ENCODE measurements around the gene RLF. TPM values are rescaled to one million over a fixed set of nuclear protein-coding genes. Genes with fewer than 3 reads are reported as not detected.

Gene RLF, protein sequence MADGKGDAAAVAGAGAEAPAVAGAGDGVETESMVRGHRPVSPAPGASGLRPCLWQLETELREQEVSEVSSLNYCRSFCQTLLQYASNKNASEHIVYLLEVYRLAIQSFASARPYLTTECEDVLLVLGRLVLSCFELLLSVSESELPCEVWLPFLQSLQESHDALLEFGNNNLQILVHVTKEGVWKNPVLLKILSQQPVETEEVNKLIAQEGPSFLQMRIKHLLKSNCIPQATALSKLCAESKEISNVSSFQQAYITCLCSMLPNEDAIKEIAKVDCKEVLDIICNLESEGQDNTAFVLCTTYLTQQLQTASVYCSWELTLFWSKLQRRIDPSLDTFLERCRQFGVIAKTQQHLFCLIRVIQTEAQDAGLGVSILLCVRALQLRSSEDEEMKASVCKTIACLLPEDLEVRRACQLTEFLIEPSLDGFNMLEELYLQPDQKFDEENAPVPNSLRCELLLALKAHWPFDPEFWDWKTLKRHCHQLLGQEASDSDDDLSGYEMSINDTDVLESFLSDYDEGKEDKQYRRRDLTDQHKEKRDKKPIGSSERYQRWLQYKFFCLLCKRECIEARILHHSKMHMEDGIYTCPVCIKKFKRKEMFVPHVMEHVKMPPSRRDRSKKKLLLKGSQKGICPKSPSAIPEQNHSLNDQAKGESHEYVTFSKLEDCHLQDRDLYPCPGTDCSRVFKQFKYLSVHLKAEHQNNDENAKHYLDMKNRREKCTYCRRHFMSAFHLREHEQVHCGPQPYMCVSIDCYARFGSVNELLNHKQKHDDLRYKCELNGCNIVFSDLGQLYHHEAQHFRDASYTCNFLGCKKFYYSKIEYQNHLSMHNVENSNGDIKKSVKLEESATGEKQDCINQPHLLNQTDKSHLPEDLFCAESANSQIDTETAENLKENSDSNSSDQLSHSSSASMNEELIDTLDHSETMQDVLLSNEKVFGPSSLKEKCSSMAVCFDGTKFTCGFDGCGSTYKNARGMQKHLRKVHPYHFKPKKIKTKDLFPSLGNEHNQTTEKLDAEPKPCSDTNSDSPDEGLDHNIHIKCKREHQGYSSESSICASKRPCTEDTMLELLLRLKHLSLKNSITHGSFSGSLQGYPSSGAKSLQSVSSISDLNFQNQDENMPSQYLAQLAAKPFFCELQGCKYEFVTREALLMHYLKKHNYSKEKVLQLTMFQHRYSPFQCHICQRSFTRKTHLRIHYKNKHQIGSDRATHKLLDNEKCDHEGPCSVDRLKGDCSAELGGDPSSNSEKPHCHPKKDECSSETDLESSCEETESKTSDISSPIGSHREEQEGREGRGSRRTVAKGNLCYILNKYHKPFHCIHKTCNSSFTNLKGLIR (N-terminal part only)
- 47.4 TPM for total RNA-seq

DNA sequence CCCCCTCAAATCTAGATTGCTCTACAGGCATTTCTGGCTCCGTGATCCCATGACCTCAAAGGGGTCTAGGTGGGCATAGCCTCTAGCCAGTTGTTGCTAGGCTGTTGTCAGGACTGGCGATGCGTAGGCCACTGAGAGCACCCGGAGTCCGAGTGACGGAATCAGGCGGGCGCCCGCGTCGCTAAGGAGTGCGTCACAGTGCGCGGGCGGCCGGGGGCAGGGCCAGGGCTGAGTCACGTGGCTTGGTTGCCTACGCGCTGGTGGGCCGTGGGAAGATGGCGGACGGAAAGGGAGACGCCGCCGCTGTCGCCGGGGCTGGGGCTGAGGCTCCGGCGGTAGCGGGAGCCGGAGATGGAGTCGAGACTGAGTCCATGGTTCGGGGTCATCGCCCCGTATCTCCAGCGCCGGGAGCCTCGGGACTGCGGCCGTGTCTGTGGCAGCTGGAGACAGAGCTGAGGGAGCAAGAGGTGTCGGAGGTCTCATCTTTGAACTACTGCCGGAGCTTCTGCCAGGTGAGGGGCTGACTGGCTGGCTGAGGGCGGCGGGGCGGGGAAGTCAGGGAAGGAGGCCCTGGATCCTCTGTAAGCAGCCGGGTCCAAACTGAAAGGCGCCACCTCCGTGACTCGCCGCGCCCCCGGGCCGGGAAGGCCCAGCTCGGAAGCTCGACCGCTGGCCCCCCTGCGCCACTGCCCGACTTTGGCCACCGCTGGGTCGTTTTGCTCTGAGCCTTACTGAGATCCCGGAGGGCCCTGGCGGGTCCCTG, at the start of gene RLF:
Gene RLF (plus strand): TSS at position 263 of the 763 bp plus-strand sequence. CDS start 13 bp downstream, at position 276.
- peak; percentile 98 for DNase-seq

DNA sequence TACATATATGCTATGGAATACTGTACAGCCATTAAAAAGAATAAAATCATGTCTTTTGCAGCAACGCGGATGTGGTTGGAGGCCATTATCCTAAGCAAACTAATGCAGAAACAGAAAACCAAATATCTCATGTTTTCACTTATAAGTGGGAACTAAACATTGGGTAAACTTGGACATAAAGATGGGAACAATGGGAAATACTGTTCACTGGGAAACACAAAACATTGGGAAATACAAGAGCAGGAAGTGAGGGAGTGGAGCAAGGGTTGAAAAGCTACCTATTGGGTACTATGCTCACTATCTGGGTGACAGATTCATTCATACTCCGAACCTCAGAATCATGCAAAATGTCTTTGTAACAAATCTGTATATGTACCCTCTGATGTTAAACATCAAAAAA, 46.8 kb upstream of the RLF start:
- DNase-seq = no peak

GRCh38 chr1:40120128-40120527, 41.1 kb upstream of the RLF start:
- DNase-seq = no peak

DNA sequence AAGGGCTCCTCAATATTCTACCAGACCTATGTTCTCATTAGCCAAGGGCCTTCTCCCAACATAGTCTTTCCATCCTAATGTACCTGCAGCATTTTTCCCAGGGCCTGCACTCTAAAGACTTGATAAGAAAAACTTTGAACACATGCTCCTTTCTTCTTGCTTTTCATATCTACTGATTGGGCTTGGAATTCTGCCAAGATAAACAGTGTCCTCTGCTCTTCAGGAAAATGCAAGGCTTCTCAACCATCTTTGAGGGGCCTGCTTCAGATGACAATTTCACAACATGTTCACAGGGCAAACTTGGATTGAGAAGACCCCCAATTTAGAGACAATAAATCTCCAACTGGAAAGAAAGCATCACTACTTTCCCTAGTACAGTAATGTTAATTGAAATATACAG, 38.3 kb upstream of the RLF start:
- DNase-seq = no peak

DNA sequence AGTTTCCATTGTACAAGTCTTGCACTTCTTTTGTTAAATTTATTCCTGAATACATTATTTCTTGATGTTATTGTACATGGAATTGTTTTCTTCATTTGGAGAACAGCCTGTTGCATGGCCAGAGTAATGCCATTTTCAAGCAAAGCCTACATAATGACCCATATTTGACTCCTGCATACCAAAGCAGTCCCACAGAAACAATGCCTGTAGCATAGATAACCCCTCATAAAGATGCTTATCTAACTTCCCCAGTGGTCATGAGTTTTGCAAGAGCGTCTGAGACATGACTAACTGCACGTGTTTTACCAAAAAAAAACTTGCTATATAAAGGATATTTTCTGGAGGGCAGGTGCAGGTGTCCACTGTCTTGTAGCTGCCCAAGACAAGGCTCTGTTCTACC, 30.3 kb upstream of the RLF start:
- DNase-seq = no peak

- peak; percentile 29 for DNase-seq
Measured at GRCh38 chr1:40132383-40133311, 28.5 kb upstream of the RLF start.

- no peak for DNase-seq
Measured at GRCh38 chr1:40133312-40133665, 27.9 kb upstream of the RLF start.

GRCh38 chr1:40133839-40134238, 27.3 kb upstream of the RLF start:
- no peak for DNase-seq

- DNase-seq = no peak
Measured at GRCh38 chr1:40140211-40140973, 20.8 kb upstream of the RLF start.

DNA sequence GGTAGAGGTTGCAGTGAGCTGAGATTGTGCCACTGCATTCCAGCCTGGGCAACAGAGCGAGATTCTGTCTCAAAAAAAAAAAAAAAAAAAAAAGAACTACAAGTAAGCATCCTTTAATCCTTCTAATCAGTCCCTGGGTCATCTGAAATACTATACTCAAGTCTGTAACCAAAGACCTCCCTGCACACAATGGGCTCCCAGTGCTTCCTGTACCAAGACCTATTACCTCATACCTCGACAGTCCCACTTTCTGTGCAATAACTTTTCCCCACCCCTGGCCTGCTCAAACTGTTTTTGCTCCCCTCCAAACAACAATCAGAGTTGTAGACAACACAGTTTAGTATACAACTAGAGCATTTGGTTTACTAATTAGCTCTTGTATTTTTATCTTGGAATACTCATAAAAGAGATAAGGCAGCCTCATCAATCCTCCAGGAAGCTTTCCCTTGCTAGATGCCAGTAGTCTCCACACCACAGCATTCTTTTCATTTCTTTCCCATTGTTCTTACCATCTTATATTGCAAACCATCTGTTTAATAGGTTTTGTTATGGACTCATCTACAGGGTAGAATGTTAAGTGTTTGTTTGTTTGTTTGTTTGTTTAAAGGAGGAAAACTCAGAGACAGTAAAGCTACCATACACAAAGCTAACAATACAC, 19.2 kb upstream of the RLF start:
- DNase-seq = no peak

GRCh38 chr1:40143891-40144575, 17.2 kb upstream of the RLF start:
- DNase-seq = peak; percentile 85

GRCh38 chr1:40151457-40152079, 9.6 kb upstream of the RLF start:
- no peak for DNase-seq

GRCh38 chr1:40153073-40153770, 8.0 kb upstream of the RLF start:
- DNase-seq = peak; percentile 72

- no peak for DNase-seq
Measured at GRCh38 chr1:40155135-40155534, 6.1 kb upstream of the RLF start.

DNA sequence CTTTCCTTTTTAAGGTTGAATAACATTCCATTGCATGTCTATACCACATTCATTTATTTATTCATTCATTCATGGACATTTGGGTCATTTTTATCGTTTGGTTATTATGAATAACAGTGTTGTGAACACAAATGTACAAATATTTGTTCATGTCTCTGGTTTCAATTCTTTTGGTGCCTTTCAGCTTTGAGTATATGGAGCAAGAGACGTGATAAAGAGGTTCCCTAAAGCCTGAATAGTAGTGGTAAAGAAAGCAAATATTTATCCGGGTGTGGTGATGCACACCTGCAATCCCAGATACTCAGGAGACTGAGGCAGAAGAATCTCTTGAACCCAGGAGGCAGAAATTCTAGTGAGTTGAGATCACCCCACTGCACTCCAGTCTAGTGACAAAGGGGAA, 5.3 kb upstream of the RLF start:
- DNase-seq = no peak

GRCh38 chr1:40160806-40161124, 422 bp upstream of the RLF start:
- DNase-seq = no peak

- DNase-seq = no peak
Measured at GRCh38 chr1:40161888-40162397, 756 bp downstream of the RLF start.
